ENCODE results near the gene SPAAR.
"Not testable (repeated sequence)": the region's sequence is repeated elsewhere in the genome, so short reads cannot be mapped to it uniquely, and the experiment has no call there.

The SPAAR gene

DNA sequence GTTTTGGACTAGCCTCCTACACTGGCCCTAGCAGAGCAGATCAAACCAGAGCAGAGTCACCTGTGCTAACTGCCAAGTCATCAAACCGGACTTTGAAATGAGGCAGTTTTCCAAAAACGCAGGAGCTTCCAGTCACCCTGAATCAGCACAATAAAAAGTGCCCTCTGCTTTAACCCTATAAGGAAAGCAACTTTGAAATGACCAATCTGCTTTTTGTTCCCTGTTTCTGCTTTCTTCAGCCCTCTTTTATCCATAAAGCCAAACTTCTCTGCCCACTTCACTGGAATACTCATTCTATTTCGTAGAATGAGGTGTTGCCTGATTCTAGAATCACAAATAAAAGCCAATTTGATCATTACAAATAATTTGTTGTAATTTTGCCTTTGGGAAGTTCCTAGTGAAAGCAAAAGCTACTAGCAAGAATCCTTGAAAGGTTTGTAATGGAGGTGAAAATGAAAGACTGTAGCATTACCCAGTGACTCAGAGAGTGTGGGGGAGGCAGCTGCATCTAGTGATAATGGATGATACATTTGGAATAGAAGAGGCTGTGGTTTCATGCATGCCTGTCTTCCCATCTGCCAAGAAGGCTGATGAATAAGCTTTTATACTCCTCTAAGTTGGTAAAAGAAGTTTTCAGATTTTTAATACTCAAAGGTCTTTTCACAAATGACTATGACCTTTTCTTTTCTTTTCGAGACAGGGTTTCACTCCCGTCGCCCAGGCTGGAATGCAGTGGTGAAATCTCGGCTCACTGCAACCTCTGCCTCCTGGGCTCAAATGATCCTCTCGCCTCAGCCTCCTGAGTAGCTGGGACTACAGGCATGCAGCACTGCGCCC is 14.9 kb downstream of the SPAAR start:
- DNase-seq: no peak

- no peak for DNase-seq
Measured at GRCh38 chr9:35928591-35929452, 19.5 kb downstream of the SPAAR start.

GRCh38 chr9:35929453-35929718 is 20.1 kb downstream of the SPAAR start:
- DNase-seq: no peak

GRCh38 chr9:35930521-35930920 is 21.2 kb downstream of the SPAAR start:
- DNase-seq: no peak

GRCh38 chr9:35930989-35931388 is 21.7 kb downstream of the SPAAR start:
- DNase-seq: no peak

DNA sequence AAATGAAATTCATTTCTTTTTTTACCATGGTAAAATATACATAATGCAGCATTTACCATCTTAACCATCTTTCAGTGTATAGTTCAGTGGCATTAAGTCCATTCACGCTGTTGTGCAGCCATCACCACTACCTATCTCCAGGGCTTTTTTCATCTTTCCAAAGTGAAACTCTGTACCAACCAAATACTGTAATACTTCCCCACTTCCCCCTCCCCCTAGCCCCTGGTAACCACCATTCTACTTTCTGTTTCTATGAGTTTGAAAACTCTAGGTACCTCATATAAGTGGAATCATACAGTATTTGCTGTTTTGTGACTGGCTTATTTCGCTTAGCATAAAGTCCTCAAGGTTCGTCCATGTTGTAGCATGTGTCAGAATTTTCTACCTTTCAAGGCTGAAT is 23.4 kb downstream of the SPAAR start:
- DNase-seq: no peak

DNA sequence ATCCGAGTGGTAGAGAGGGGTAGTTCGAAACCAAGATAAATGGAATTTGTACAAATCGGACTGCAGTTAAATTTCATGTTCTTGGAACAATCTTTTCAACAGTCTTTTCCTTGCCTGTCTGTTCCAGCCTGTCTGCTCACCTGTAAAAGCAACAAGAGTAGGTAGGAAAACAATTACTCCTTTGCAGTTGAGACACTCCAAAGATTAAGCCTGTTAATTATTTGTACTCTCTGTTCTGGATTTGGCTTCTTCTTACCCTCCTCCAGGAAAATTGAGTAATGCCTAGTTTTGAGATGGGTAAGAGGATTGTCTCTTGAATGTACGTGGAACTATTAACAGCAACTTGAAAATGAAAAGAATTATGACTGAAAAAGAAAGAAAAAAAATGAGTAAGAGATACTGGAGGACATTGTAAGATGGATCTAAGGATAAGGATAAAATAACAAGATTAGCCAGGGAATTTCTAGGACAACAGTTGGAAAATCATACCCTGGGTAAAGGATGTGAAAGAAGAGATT is 24.3 kb downstream of the SPAAR start:
- DNase-seq: no peak

- DNase-seq: not testable (repeated sequence)
Measured at GRCh38 chr9:35934069-35934468, 24.8 kb downstream of the SPAAR start.

DNA sequence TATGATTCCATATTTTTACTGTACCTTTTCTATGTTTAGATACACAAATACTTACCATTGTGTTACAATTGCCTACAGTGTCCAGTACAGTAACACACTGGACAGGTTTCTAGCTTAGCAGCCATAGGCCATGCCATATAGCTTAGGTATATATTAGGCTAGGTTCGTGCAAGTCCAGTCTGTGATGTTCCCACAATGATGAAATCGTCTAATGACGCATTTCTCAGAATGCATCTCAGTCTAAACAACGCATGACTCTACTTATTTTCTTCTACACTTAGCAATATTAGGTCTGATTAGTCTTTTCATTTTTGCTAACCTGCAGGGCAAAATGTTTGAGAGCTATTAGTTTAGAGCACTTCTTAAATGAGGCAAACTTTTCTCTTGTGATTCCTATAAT is 26.0 kb downstream of the SPAAR start:
- no peak for DNase-seq

DNA sequence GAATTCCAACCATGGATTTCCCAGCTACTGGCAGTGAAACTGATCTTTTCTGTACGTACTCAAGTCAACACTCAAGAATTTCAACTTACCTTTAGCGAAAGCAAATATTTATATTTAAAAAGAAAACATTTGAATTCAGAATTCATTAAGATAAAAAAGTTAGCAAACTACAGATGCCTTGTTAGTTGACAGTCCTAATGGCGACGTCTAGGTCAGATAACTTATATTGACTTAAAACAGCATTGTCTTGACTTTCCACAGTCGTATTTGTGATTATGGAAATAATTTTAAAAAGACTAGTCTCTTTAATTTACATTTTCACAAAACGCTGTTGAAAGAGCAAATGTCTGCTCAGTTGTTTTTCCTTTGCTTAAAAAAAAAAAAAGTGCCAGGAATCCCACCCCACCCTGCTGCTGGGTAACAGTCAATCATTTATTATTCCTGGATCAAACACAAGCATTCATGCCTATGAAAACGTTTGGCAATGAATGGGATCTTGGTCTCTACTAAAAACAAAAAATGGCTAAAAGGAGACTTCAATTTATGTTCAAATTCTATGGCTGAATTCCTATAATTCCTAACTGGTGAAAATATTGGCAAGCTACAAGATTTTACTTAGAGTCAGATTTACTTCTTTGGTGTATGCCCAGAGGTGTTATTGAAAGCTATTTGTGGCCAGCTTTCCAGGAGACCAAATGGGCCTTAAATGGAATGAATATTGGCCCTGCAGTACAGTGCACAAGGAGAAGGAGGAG is 26.6 kb downstream of the SPAAR start:
- no peak for DNase-seq

GRCh38 chr9:35937227-35937626 is 27.9 kb downstream of the SPAAR start:
- DNase-seq: no peak

- DNase-seq: no peak
Measured at GRCh38 chr9:35938474-35939356, 29.4 kb downstream of the SPAAR start.

- DNase-seq: no peak
Measured at GRCh38 chr9:35939679-35940250, 30.5 kb downstream of the SPAAR start.

- DNase-seq: peak; percentile 63
Measured at GRCh38 chr9:35940458-35941407, 31.4 kb downstream of the SPAAR start.

GRCh38 chr9:35942286-35942685 is 33.0 kb downstream of the SPAAR start:
- DNase-seq: no peak

GRCh38 chr9:35944173-35944572 is 34.9 kb downstream of the SPAAR start:
- DNase-seq: no peak

DNA sequence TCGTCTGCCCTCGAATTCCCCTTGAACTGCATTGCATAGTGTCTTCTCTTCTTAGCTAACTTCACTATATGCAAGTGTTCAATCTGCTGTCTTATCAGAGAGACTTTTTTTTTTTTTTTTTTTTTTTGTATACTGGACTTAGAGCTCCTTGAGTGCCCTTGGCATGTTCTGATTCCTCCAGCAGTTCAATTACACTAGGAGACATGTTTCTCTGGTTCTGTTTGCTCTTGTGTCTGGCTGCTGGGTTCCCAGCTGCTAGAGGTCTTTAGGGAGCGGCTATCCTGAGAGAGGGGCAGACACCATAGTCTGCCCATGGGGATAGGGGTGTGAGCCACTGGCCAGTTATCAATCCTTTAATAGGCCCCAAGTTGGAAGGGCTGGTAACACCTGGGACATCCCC is 35.6 kb downstream of the SPAAR start:
- DNase-seq: no peak

DNA sequence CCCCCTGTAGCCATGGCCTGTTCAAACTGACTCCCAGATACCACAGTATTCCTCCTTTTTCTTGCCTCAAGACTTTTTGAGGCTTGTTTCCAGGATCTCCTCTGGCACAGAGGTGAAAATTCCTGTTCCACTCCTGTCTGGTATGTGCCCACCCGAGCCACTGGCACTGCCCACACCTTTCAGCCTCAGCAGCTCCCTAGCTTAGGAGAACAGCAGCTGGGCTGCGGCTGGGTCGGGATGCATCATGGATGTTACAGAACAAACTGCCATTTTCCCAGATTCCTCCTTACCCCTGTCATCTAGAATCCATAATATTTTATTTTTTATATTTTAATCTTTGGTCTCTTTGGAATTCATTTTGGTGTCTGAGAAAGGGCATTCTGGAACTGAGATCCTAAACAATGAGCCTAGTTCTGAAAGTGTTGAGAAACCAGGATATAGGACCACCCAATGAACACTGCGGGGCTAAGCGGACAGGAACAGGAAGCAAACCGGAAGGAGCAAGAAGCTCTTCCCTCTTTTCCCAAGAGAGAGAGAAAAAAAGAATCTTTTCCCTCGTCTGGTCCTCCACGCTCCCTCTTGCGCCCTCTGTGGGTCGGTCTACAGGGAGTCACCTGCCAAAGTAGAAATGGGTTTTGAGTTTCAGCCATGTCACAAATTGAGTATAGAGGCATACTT is 36.2 kb downstream of the SPAAR start:
- DNase-seq: peak; percentile 64

DNA sequence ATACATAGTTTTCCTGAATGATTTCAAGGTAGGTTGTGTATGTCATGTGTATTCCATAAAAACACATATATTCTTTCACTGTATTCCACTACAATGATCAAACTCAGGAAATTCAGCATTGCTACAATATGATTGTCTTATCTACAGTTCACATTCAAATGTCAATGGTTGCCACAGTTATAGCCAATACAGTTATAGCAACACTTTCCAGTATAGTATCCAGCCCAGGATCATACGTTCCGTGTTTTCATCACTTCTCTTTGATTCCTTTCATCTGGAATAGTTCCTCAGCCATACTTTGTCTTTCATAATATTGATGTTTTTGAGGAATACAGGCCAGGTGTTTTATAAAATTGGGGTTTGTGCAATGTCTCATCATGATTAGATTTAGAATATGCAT is 39.2 kb downstream of the SPAAR start:
- DNase-seq: no peak

DNA sequence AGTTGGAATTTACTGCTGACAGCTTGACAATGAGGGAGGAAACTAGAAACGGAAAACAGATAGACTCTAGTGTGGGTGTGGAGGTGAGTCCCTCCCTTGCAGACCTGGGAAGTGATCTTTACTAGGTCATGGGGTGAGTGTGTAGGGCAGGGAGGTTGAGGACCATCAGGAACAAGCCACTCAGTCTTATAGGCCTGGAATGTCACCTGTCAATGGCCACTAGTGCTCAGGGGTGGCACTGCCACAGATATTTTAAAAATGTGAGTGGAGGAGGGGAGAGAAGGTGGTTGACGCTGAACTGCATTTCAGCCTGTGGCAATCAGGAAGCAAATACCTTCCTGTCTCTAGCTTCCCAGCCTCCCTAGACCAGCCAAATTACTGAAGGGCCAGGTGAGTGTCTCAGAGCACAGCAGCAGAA is 39.6 kb downstream of the SPAAR start:
- DNase-seq: no peak
